ENCODE data around the gene FOXJ2. TPM values are rescaled to one million over a fixed set of nuclear protein-coding genes. Genes with fewer than 3 reads are reported as not detected.

Gene FOXJ2
- total and polyA plus RNA-seq, 2 experiments from 2014 or later = 10.0 to 19.0 TPM

DNA sequence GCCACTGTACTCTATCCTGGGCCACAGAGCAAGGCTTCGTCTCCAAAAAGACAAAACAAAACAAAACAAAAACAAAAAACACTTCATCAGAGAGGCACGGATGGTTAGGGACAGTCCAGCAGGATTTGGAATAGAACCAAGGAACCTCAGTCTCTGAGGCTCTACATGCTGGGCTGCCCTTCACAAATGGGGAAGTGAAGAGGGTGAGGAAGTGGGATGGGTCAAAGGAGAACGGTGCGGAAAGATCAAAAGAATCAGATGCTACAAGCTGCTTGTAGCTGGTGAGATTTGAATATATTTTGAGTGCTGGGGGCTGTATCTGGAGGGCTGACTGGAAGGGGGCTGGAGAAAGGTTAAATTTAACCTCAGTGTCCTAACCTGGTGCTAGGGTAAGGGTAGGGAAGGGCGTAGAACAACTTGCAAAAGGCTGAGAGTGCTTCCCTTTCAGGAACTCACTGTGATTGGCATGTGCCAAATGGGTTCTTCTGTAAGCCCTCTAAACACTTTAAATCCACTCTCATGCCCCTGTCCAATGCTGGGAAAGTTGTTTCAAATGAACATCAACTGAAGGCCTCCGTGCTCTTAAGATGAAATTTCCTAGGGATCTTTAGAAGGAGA is 4.6 kb downstream of the FOXJ2 start:
- no peak overlapping the region for H3K4me2 ChIP-seq
- H3K27ac ChIP-seq = no peak overlapping the region
- peaks cover 59% of the 10 kb centered on the region for H3K79me2 ChIP-seq
- no peaks in the 10 kb centered on the region for H3K9me3 ChIP-seq (ENCODE audit: low read depth)
- no peak overlapping the region for H2AFZ ChIP-seq
- peaks cover 39% of the 10 kb centered on the region for H3K4me1 ChIP-seq (ENCODE audit: insufficient read depth)
- H3K27me3 ChIP-seq = no peaks in the 10 kb centered on the region
- no peak for DNase-seq (ENCODE audit: low spot score)
- H3K9me2 ChIP-seq (replicated peaks; ENCODE audit: insufficient read depth) = no peaks in the 10 kb centered on the region
- no peak overlapping the region for H3K4me3 ChIP-seq
- no peaks in the 10 kb centered on the region for H3K36me3 ChIP-seq (replicated peaks; ENCODE audit: insufficient read depth, low read depth)
- H4K20me1 ChIP-seq (ENCODE audit: insufficient read depth, poor library complexity, severe bottlenecking) = peaks cover 14% of the 10 kb centered on the region
- 40% methylated on average over 6 of the region's 6 CpGs for WGBS (ENCODE audit: low lambda C conversion rate, missing lambda C conversion rate)
- TF ChIP-seq, protein P1, sequence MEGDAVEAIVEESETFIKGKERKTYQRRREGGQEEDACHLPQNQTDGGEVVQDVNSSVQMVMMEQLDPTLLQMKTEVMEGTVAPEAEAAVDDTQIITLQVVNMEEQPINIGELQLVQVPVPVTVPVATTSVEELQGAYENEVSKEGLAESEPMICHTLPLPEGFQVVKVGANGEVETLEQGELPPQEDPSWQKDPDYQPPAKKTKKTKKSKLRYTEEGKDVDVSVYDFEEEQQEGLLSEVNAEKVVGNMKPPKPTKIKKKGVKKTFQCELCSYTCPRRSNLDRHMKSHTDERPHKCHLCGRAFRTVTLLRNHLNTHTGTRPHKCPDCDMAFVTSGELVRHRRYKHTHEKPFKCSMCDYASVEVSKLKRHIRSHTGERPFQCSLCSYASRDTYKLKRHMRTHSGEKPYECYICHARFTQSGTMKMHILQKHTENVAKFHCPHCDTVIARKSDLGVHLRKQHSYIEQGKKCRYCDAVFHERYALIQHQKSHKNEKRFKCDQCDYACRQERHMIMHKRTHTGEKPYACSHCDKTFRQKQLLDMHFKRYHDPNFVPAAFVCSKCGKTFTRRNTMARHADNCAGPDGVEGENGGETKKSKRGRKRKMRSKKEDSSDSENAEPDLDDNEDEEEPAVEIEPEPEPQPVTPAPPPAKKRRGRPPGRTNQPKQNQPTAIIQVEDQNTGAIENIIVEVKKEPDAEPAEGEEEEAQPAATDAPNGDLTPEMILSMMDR (IDR thresholded peaks at IDR 0.05; ENCODE audit: poor library complexity) = no peak
- TF ChIP-seq EZH2 (IDR thresholded peaks at IDR 0.05; ENCODE audit: borderline replicate concordance) = no peak
- TF ChIP-seq EZH2phosphoT487 (IDR thresholded peaks at IDR 0.05; ENCODE audit: low read depth, severe bottlenecking, unreplicated experiment) = no peak

DNA sequence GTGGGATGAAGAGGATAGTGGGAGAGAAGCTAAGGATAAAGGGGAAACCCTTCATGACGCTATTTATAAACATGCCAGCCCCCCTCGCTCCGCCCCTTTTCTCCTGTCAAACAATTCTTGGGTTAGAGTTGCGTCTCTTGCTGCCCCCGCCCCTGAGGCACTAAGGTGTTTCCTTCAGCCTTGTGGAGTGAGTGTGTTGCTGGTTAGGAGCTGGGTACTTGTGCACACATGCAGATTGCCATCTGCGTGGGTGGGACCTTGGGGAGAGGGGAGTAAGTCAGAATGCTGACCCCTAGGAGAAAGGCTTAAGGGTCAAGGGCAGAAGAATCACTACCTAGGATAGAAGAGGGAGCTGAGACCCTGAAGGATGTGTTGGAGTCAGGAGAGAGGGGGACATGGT is 5.4 kb downstream of the FOXJ2 start:
- Histone ChIP-seq H2AFZ (no peak overlapping the region), H3K4me1 (ENCODE audit: insufficient read depth) (peaks cover 39% of the 10 kb centered on the region), H3K4me2 (peak overlapping the region; percentile 78), H3K27me3 (no peaks in the 10 kb centered on the region), H3K79me2 (peaks cover 56% of the 10 kb centered on the region), H3K9me3 (ENCODE audit: low read depth) (no peaks in the 10 kb centered on the region), H3K36me3 (replicated peaks; ENCODE audit: insufficient read depth, low read depth) (peaks cover 3% of the 10 kb centered on the region), H3K4me3 (no peak overlapping the region), H3K9me2 (replicated peaks; ENCODE audit: insufficient read depth) (no peaks in the 10 kb centered on the region), H4K20me1 (ENCODE audit: insufficient read depth, poor library complexity, severe bottlenecking) (peaks cover 14% of the 10 kb centered on the region), H3K27ac (peak overlapping the region; percentile 33)
- 71% methylated on average over 6 of the region's 6 CpGs for WGBS (ENCODE audit: low lambda C conversion rate, missing lambda C conversion rate)
- TF ChIP-seq EZH2phosphoT487 (IDR thresholded peaks at IDR 0.05; ENCODE audit: low read depth, severe bottlenecking, unreplicated experiment) = no peak
- TF ChIP-seq, protein P1 (IDR thresholded peaks at IDR 0.05; ENCODE audit: poor library complexity) = no peak
- no peak for TF ChIP-seq EZH2 (IDR thresholded peaks at IDR 0.05; ENCODE audit: borderline replicate concordance)
- no peak for DNase-seq (ENCODE audit: low spot score)

DNA sequence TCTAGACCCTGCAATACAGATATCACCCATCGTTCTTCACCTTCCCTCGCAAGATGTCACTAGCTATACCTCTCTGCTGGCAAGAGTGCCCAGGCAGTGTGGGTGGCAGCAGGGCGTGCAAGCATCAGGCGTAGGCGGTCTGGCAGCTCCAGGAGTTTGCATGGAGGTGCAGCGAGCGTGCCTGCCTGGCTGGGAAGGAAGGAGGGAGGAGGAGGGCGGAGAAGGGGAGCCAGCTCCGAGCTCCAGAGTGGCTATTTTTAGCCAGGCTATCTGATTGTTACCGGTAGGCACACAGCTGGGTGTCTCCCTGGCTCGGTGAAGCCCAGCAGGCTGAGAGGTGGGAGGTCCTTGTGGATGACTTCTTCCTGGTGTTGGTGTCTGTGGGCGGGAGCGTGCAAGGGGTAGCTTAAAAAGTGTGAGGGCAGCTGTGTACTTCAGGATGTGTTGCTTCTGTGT is 6.2 kb downstream of the FOXJ2 start:
- H3K4me2 ChIP-seq = peak overlapping the region; percentile 78
- peak; percentile 81 for DNase-seq (ENCODE audit: low spot score)
- 19% methylated on average over 13 of the region's 13 CpGs for WGBS (ENCODE audit: low lambda C conversion rate, missing lambda C conversion rate)
- H2AFZ ChIP-seq = no peak overlapping the region
- peak overlapping the region; percentile 33 for H3K27ac ChIP-seq
- H3K9me2 ChIP-seq (replicated peaks; ENCODE audit: insufficient read depth) = no peaks in the 10 kb centered on the region
- no peaks in the 10 kb centered on the region for H3K9me3 ChIP-seq (ENCODE audit: low read depth)
- H3K4me3 ChIP-seq = no peak overlapping the region
- H3K36me3 ChIP-seq (replicated peaks; ENCODE audit: insufficient read depth, low read depth) = peaks cover 3% of the 10 kb centered on the region
- peaks cover 14% of the 10 kb centered on the region for H4K20me1 ChIP-seq (ENCODE audit: insufficient read depth, poor library complexity, severe bottlenecking)
- TF ChIP-seq EZH2 (IDR thresholded peaks at IDR 0.05; ENCODE audit: borderline replicate concordance) (no peak), EZH2phosphoT487 (IDR thresholded peaks at IDR 0.05; ENCODE audit: low read depth, severe bottlenecking, unreplicated experiment) (no peak)
- TF ChIP-seq, protein P1 (IDR thresholded peaks at IDR 0.05; ENCODE audit: poor library complexity) = no peak
- peaks cover 36% of the 10 kb centered on the region for H3K4me1 ChIP-seq (ENCODE audit: insufficient read depth)
- peaks cover 48% of the 10 kb centered on the region for H3K79me2 ChIP-seq
- H3K27me3 ChIP-seq = no peaks in the 10 kb centered on the region
